Activated CD8-positive, alpha-beta memory T cell treated with anti-CD3 and anti-CD28 coated beads for 24 hours (primary cell): ENCODE measurements around the gene RBM12.
"Not testable (repeated sequence)": the region's sequence is repeated elsewhere in the genome, so short reads cannot be mapped to it uniquely, and the experiment has no call there.

Source experiments
- DNase-seq: peaks from one replicate; pipeline ENCODE4 v3.0.0-alpha.2; 2020

The RBM12 gene

GRCh38 chr20:35698298-35699126 lies 33.8 kb upstream of the RBM12 start:
- peak; percentile 65 for DNase-seq

GRCh38 chr20:35697696-35698297 lies 33.1 kb upstream of the RBM12 start:
- DNase-seq, result peak; percentile 49

- DNase-seq, result peak; percentile 9
These were observed 31.3 kb upstream of the RBM12 start for GRCh38 chr20:35695978-35696377.

DNA sequence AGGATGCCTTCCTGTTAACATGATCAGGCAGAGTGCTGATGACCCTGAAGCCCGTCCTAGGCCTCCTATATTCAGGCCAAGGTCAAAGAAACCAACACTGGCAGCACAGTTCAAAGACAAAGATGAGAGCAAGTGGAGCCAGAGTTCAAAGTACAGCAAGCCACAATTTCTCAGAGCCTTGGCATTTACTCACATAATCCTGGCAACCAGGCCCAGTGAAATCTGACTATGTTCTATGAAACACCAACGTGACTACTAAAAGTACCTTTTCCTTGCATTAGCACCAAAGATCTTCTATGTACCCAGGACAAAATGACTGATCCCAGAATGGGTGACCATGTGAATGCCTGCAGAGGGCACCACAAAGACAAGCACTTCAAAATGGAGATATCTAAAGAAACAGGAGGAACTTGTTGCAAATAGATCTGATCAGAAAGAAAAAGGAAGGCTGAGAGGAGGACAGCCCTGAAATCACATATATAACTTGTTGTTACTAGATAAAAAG lies 30.6 kb upstream of the RBM12 start:
- peak; percentile 21 for DNase-seq

DNA sequence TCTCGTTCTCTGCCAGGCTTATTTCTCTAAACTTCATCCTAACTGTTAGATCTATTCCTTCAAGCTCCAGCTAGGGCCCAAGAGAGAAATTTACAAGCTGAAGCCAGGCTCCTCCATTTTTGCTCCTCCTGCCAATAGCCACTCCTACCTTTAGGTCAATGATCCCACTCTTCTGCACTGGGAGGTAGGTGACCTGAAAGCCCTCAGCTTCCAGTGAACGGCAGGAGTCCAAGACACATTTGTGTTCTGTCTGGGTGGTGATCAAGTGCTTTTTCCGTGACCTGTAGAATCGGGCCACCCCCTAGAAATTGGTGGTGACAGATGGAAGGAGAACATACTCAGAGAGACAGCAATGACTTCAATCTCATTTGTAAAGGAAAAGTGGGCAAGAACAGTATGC lies 25.6 kb upstream of the RBM12 start:
- DNase-seq, result peak; percentile 11

- DNase-seq, result peak; percentile 53
These were observed 22.2 kb upstream of the RBM12 start for GRCh38 chr20:35686872-35687271.

GRCh38 chr20:35685368-35685767 lies 20.7 kb upstream of the RBM12 start:
- not testable (repeated sequence) for DNase-seq

DNA sequence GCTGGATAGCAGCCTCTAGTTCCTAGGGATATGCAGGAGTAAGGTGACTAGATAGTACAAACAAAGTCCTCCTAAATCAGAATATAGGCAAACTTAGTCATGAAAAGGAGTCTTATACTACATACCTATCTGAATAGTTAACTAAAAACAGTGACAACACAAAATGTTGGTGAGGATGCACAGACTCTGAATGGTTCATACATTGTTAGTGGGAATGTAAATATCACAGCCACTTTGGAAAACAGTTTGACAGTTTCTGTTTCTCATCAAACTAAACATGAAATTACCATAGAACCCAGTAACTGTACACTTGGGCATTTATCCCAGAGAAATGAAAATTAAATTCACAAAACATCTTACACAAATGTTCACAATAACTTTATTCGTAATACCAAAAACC lies 17.3 kb upstream of the RBM12 start:
- DNase-seq, result no peak

- no peak for DNase-seq
These were observed 15.9 kb upstream of the RBM12 start for GRCh38 chr20:35680452-35681183.

DNA sequence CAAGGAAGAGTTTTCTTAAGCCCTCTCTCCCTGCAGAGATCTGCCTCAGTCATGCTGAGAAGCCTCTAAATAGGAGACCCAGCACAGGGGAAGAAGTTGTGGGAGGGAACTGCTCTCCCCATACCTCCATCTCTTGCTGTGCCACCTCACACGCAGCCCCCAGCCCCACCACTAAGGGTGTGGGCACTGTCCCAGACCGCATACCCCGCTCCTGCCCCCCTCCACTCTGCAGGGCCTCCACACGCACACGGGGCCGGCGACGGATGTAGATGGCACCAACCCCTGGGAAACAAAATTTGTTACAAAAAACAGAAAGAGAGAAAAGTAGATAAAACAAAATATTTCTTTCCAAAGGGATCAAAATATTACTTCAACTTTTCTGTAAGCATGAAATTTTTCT lies 10.2 kb upstream of the RBM12 start:
- DNase-seq, result peak; percentile 28

- DNase-seq, result no peak
These were observed 9.2 kb upstream of the RBM12 start for GRCh38 chr20:35673884-35674283.

DNA sequence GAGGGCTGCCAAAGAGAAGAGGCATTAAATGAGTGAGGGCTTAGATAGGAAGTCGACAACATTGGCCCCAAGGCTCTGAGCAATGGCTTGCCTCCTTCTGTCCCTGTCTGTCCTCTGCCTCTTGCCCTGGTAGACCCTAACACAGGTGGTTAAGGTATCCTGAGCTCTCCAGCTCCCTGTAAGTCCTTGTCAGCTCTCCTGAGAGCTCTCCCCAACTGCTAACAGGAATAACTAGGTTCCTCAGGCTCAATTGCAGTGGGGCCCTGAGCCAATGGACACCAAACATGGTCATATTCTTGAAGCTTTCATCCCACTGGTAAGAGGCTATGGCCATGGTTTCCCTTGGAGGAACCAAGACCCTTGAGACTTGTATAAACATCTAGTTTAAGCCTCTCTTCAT lies 5.0 kb upstream of the RBM12 start:
- DNase-seq, result no peak

DNA sequence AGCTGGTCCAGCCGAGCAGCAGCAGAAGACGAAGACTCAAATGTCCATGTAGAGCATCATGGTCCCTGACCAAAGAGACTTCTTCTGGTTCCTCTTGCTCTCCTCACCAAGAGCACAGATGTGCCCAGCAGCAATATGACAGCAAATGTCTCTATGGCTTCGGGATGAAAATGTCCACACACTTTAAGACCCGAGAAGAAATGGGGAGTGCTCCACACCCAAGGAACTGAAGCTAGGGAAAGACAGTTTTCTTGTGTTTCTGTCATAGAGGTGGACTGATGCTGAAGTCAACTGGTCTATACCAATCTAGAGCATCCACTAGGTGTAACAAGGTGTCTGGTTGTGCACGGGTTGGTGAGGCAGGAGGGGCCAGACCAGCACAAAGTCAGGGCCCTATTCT lies 4.5 kb upstream of the RBM12 start:
- DNase-seq, result no peak

GRCh38 chr20:35665949-35666288 lies 1.2 kb upstream of the RBM12 start:
- DNase-seq, result no peak

- DNase-seq, result peak; percentile 84
These were observed 909 bp downstream of the RBM12 start for GRCh38 chr20:35663516-35664465.

DNA sequence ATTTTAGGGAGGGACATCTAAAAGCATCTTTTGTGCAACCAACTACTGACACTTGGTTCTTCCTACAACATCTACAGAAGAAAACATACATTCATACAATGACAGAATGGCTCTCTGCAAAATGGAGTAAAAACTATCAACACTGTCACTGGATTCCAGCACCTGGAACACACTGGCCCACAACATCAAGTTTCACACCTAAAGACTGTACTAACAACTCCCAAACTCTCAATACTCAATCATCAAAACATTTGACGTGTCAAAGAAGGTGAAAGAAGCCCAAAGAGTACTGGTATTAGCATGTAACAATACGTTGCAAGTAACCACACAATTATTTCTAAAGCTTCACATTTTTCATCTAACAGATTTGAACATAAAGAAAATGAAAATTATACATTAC lies 2.1 kb downstream of the RBM12 start:
- DNase-seq, result no peak

GRCh38 chr20:35661908-35662307 lies 2.8 kb downstream of the RBM12 start:
- DNase-seq, result no peak

DNA sequence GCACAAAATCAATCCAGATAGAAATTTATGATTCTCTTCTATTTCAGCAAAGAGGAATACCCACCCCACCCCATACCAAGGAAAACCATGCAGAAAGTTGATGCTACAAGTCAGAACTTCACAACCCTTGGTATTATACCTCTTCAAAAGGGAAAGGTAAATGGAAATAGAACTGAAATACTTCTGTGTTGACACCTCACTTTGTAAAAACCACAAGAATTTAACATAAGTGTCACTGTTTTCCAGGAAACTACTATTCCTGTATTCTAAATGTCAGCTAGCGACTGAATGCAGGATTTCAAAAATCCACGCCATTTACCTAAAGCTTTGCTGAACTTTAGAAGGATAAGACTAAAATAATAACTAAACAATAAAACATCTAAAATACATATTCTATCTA lies 3.6 kb downstream of the RBM12 start:
- no peak for DNase-seq

- peak; percentile 67 for DNase-seq
These were observed 4.4 kb downstream of the RBM12 start for GRCh38 chr20:35660122-35660937.

DNA sequence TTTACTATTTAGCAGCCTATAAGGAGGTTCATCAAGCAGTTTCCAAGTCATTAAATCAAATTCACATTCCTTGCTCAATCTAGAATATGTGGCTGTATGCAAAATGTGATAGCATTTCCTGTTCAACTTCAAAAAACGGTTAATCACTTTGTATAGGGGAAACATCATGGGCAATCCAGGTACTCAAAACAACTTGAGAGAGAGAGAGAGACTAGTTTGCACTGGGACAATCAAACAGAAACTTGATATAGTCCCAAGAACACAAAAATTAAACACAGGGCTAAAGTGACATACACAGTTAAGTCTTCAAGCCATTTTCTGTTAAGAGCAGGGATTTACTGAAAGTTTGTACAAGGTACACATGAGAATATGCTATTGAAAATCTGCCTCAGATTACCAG lies 7.4 kb downstream of the RBM12 start:
- DNase-seq, result no peak

DNA sequence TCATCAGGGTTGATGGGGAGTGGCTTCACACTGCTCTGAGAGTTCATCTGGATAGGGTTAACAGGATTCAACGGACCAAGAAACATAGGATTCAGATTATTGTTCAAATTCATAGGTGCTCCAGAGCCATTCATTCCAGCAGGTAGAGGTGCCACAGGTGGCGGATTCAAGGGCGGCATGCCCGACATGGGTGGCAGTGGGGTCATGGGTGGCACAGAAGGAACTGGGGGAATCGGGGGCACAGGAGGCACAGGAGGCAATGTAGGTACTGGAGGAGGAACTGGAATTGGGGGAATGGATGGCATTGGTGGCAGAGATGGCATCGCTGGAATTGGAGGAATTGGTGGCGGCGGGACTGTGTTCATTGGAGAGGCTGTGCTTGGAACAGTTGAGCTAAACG lies 10.3 kb downstream of the RBM12 start:
- DNase-seq, result no peak

DNA sequence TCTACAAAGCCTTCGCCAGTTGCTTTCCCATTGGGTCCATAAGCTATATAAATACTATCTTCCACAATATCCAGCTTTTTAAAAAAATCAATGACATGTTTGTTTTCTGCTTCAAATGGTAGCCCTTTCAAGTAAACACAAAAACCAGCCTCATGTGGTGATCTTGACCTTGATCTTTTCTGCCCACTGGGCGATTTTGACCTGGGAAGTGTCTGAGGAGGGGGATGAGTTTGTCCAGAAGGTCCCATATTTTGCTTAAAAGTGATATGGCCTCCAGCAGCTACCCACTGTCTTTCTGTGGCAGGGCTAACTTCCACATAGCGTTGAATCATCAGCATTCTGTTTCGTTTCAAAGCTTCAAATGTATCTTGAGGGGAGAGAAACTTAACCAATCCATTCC lies 10.8 kb downstream of the RBM12 start:
- no peak for DNase-seq
